SKM-1 treated with dmso at 0.1 percent for 144 hours (cell line): ENCODE measurements around the gene HYAL1.
A peak's percentile ranks its signal among the peaks of the same experiment; 100 is the strongest.
"Not testable (repeated sequence)": the region's sequence is repeated elsewhere in the genome, so short reads cannot be mapped to it uniquely, and the experiment has no call there.

Experiments used
- DNase-seq: peaks from one replicate; lab custom pipeline; 2025; ENCODE audit not compliant: unreplicated experiment; lab: John Stamatoyannopoulos, UW

Gene HYAL1

GRCh38 chr3:50295553-50296431 is 7.6 kb downstream of the HYAL1 start:
- DNase-seq = no peak

GRCh38 chr3:50294492-50295403 is 8.6 kb downstream of the HYAL1 start:
- DNase-seq = no peak

GRCh38 chr3:50294089-50294488 is 9.3 kb downstream of the HYAL1 start:
- DNase-seq = no peak

GRCh38 chr3:50293079-50293801 is 10.1 kb downstream of the HYAL1 start:
- DNase-seq = no peak

GRCh38 chr3:50292159-50293078 is 11.0 kb downstream of the HYAL1 start, which contains the start of gene IFRD2:
IFRD2 (minus strand) TSS chr3:50292429; CDS start chr3:50292274, 155 bp downstream.
- peak; percentile 98 for DNase-seq

GRCh38 chr3:50290161-50290641 is 13.2 kb downstream of the HYAL1 start:
- no peak for DNase-seq

GRCh38 chr3:50289130-50289529 is 14.2 kb downstream of the HYAL1 start:
- DNase-seq = no peak

- DNase-seq = no peak
These were observed 14.9 kb downstream of the HYAL1 start for GRCh38 chr3:50288387-50289007.

GRCh38 chr3:50287262-50287661 is 16.1 kb downstream of the HYAL1 start:
- DNase-seq = no peak

- no peak for DNase-seq
These were observed 16.8 kb downstream of the HYAL1 start for GRCh38 chr3:50286322-50287227.

GRCh38 chr3:50284121-50284520 is 19.3 kb downstream of the HYAL1 start:
- not testable (repeated sequence) for DNase-seq

- no peak for DNase-seq
These were observed 23.9 kb downstream of the HYAL1 start for GRCh38 chr3:50279255-50280016.

GRCh38 chr3:50278880-50279224 is 24.5 kb downstream of the HYAL1 start, which contains the start of gene LSMEM2:
LSMEM2 (plus strand) TSS chr3:50279087; CDS start chr3:50279114, 27 bp downstream.
- no peak for DNase-seq

GRCh38 chr3:50278123-50278879 is 25.1 kb downstream of the HYAL1 start:
- DNase-seq = no peak

GRCh38 chr3:50276762-50277101 is 26.6 kb downstream of the HYAL1 start:
- no peak for DNase-seq

- no peak for DNase-seq
These were observed 27.2 kb downstream of the HYAL1 start for GRCh38 chr3:50275996-50276761.
